ENCODE data around the gene STX11.
"Not testable (repeated sequence)": the region's sequence is repeated elsewhere in the genome, so short reads cannot be mapped to it uniquely, and the experiment has no call there.

The STX11 gene

DNA sequence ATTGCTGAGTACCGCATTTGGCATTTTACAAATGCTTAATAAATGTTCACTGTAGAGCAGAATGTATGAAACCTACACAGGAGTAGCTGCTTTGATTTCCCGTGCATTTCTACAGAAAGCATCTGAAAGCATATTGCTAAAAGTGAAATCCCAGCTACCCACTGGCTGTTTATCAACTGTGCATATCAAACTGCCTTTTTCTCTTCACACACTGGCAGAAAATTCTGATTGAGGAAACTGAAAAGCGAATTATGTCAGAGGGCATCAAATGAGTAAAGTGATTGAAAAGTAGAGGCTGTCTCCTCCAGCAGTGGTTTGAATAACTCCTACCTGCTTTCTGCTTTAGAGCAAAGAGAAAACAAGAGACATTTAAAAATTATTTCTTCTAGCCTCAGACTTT lies 28.0 kb downstream of the STX11 start:
- DNase-seq: no peak

DNA sequence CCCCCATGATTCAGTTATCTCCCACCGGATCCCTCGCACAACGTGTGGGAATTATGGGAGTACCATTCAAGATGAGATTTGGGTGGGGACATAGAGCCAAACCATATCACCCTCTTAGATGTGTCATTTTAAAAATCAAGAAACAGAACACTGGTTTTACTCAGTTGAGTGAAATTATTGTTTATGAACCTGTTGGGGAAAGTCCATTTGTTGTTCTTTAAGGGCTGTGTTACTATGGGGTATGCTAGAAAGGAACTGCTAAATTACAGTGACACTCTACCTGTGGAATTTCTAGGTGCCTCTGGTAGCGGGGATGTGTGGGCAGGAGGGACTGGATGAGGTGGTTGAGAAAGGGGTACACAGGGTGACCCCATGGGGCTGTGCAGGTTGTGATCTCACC lies 28.9 kb downstream of the STX11 start:
- DNase-seq: no peak

DNA sequence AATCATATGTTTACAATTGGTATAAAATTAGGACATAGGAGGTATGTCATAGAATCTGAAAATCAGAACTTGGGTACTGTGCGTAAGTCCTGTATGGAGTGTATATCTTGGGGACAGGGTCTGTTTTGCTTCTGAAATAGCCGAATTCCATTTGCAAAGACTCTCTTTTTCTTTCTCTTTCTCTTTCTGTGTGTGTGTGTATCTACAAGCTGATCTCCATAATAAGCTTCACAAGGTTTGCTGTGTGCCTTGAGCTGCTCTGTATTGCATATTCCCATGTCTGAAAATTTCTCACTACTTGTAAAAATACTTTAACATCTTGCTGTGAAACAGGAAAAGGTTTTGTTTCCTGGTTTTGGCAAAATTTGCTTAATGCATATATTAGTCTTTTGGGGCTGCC lies 29.5 kb downstream of the STX11 start:
- no peak for DNase-seq

DNA sequence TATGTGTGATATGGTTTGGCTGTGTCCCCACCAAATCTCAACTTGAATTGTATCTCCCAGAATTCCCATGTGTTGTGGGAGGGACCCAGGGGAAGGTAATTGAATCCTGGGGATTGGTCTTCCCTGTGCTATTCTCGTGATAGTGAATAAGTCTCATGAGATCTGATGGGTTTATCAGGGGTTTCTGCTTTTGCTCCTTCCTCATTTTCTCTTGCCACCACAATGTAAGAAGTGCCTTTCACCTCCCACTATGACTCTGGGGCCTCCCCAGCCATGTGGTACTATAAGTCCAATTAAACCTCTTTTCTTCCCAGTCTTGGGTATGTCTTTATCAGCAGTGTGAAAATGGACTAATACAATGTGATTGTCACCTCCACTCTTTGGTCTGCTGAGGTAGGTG lies 30.0 kb downstream of the STX11 start:
- not testable (repeated sequence) for DNase-seq

DNA sequence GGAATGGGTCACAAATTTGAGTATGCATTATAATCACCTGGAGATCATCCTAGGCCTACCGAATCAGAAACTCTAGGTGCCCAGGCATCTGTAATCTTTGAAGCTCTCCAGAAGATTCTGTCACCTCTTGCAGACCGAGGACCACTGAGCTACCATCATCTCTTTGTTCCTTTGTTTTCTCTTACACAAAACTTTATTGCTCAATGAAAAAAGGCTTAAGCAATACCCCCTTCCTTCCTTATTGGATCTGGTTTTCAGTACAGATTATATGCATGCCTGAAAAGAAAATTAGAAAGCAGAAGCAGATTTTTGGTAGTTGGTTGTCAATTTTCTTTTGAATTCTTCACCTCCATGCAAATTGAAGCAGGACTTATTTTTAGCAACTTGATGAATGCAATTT lies 31.3 kb downstream of the STX11 start:
- no peak for DNase-seq

DNA sequence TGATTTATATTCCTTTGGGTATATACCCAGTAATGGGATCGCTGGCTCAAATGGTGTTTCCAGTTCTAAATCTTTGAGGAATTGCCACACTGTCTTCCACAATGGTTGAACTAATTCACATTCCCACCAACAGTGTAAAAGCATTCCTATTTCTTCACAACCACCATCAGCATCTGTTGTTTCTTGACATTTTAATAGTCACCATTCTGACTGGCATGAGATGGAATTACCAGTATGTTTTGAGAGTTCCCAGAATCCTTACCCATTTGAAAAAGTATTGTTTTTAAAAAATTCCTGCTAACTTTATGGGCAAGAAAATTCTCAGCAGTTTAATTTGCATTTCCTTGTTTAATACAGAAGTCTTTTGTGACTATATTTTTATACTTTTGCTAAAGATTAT lies 33.9 kb downstream of the STX11 start:
- not testable (repeated sequence) for DNase-seq

DNA sequence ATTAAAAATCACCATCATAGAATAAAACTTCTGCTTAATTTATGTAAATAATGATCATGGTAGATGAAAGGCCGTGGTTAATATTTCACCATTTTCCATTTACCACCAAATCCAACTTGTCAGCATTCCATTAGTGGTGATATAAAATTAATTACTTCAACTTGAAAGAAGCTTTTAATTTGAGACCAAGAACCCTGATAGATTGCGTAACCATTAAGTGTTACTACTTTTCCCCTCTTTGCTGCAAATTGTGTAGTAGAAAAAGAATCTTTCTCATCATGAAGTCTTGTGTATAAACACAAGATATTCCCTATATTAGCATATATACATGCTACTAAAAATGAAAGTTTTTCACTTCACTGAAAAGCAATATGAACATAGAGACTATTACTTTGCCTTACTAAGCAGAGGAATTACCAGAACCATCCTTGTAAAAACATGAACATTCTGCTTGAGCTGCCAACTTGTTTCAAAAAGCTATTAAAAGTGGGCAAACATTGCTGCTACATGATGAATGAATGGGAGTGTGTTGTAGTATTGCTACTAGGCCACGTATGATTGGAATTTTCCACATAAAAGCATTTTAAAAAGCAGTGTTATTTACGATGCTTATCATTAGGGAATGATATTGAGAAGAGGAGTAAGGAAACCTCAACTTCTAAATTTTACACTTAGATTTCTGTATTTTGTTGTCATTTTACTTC lies 35.0 kb downstream of the STX11 start:
- DNase-seq: no peak

DNA sequence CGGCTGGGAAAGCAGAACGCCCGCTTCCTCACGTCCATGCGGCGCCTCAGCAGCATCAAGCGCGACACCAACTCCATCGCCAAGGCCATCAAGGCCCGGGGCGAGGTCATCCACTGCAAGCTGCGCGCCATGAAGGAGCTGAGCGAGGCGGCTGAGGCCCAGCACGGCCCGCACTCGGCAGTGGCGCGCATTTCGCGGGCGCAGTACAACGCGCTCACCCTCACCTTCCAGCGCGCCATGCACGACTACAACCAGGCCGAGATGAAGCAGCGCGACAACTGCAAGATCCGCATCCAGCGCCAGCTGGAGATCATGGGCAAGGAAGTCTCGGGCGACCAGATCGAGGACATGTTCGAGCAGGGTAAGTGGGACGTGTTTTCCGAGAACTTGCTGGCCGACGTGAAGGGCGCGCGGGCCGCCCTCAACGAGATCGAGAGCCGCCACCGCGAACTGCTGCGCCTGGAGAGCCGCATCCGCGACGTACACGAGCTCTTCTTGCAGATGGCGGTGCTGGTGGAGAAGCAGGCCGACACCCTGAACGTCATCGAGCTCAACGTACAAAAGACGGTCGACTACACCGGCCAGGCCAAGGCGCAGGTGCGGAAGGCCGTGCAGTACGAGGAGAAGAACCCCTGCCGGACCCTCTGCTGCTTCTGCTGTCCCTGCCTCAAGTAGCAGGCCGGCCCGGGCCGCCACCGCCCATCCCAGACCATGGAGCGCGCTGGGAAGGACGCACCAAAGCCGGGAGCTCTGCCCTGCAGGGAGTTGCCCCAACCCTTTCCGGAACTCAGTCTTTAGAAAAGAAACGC lies 36.7 kb downstream of the STX11 start:
- DNase-seq: no peak

DNA sequence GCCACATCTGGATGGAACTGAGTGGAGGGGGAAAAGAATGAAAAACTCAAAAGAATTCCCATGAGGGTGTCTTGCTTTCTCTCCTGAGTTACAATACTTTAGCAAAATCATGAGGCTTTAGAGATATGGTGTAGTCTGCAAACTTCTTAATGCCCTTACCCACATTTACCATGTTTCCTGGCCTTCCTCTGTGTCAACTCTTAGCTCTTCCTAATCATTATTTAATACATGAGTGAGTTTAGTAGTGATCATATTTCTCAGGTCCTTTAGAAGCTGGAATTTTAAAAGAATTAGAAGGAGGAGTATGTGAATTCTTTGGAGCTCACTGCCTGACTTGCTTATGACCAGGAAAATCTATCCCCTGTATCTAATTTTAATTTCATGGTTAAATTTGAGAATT lies 39.0 kb downstream of the STX11 start:
- DNase-seq: no peak

DNA sequence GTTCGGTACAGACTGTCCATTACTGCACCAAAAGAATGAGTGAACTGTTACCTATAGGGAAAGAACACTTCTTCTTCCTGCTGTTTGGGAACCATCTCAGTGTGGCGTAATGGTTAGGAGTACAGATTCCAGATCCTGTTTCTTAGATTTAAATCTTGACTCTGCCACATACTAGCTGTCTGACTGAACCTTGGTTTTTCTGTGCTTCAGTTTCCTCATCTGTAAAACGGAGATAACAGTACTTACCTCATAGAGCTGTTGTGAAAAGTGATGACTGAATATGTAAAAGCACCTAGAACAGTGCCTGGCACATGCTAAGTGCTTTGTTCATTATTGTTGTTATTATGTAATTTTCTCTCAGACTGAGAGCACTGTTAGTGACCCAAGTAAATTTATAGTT lies 39.8 kb downstream of the STX11 start:
- DNase-seq: no peak

DNA sequence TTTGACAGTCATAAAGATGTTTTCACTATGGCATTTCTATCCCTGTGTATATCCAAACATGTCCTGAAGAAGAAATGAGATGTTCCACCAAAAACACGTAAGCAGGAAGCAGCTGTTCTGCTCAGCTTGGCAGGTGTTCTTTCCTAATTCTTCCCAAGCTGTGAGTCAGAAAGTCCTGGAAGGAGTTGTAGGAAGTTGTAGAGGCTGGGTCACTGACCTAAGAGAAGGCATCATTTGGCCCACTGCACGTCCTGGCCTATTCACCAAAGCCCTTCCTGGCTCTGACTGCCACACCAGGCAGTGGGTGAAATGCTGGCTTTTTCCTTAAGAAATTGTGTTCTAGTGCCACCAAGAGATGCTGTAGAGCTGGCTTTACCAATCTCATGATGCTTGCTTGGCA lies 40.3 kb downstream of the STX11 start:
- DNase-seq: no peak

DNA sequence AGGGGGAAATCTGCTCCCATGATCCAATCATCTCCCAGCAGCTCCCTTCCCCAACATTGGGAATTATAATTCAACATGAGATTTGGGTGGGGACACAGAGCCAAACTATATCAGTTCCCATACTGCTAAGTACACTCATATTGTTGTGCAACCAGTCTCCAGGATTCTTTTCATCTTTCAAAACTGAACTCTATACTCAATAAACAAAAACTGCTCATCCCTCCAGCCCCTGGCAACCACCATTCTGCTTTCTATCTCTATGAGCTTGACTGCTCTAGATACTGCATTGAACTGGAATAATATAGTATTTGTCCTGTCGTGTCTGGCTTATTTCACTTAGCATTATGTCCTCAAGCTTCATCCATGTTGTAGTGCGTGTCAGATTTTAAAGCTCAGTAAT lies 42.9 kb downstream of the STX11 start:
- no peak for DNase-seq

DNA sequence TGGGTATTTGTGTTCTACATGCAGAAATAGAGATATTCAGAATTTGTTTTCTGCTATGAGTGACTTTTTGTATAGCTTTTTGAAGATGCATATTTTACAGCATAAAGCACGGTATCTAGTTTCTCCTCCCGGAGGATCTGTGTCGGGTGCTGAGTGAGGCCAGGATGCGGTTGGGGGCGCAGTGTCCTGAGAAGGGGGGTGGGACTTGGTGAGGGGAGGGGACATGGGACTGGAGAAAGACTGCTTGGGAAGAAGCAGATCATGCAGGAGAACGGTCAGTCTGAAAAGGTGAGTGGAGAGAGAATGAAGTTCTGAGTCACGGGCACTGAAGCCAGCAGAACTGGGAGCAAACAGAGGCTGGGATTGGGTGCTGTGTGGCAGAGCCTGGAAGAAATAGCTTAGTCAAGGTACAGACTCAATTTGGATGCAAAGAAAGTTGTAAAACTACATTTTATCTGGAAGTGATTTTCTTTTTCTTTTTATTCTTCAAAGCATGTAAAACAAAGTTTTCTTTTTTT lies 44.0 kb downstream of the STX11 start:
- no peak for DNase-seq

DNA sequence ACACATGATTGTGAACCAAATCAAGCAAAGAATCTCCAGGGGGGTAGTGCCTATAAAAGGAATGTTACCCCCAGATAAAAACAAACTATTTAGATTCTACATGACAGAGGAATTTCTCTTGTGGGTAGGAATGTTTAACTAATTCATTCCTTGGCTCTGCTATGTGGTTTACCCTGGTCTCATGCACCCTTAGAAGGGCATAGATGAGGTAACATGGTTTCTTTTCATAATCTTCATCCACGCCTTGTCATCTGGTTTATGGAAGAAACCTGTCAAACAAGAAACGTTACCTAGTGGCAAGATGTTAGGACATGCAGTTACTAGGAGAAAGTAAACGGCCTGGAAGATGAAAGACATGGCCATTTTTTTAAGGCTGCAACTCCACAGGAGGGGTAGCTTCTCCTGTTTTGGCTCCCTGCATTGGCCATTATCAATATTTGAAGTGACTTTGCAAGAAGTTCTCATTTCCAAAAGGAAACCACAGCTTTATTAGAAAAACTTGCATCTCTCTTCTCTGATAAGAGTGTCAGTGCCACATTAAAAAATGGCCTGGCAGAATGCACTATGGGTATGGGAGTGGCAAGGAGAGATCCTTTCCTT lies 45.5 kb downstream of the STX11 start:
- DNase-seq: no peak

DNA sequence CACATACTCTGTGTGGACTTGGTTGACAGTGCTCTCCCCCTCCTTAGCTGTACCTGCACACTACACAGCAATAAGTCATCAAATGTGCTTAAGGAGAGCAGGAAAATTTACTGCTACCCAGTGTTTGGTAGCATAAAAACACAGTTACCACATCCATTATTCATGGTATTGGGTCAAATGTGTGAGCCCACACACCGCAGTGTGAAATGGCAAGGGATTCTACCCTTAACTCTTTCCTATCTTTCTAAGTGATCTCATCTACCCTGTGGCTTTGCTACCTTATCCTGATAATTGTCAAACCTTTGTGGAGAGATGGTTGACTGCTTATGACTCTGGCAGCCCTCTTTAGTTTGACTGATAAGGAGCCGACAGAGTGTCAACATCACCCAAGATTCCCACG lies 47.6 kb downstream of the STX11 start:
- DNase-seq: no peak

DNA sequence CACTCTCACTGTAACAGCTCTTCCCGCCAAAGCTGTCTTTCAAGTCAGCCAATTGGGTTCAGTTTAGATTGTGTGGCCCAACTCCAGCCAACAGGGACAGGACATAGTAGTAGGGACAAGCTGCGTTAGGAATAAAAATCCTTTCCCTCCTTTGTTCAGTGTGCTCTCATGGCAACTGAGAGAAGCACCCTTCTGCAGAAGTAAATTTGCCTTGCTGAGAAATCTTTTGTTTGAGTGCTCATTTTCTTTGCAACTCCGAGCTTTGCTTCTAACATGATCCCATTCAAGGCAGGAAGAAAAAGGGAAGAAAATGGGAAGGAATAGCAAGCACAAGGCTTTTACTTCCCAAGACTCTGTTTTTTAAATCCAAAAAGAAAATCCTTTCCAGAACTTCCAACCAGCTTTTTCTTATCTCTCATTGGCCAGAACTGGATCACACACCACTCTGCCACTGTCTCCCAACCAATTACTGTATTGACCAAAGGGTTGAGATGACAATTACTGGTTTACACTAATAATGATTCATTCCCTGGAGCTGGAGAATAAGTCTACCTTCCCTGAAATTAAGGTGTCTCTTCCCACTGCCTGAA lies 52.7 kb downstream of the STX11 start:
- no peak for DNase-seq

DNA sequence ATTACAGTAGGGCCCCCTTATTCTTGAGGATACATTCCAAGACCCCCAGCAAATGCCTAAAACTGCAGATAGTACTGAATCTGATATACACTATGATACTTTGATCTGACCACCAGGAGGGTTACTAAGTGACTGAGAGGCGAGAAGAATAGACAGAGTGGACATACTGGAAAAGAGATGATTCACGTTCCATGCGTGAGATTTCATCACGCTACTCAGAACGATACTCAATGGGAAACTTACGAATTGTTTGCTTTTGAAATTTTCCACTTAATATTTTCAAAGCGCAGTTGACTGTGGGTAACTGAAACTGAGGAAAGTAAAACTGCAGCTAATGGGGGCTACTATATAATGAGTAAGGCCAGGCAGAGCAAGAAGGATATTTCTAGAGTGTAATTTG lies 60.8 kb downstream of the STX11 start:
- no peak for DNase-seq

DNA sequence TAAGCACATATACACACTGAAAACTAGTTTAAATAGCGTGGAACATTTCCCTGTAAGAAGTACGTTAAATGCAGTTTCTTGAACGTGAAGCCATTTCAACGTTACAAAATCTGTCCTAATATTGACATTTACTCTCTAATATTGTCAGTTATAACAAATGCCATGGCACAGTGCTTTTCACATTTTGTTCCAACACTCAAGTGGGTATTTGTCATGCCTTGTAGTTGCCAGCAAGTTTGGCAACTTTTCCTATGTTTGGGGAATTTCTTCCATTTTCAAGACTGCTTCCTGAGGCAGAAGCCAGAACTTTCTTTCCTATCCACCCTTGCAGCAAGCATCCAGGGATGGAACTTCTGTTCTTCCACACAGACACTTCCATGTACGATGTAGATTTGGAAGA lies 63.0 kb downstream of the STX11 start:
- DNase-seq: no peak

DNA sequence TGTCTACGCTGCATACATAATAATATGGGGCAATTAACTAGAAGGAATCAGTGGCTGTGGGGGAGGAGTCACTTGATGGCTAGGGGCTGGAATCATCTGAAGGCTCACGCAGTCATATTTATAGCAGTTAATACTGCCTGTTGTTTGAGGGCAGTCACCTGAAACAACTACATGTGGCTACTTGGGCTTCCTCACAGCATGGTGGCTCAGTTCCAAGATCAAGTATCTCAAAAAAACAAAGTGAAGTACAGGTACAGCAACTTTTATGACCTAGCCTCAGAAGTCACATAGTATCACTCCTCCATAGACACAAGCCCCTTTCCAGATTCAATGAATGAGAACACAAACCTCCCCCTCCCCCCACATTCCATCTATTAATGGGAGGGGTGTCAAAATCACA lies 63.7 kb downstream of the STX11 start:
- DNase-seq: no peak

DNA sequence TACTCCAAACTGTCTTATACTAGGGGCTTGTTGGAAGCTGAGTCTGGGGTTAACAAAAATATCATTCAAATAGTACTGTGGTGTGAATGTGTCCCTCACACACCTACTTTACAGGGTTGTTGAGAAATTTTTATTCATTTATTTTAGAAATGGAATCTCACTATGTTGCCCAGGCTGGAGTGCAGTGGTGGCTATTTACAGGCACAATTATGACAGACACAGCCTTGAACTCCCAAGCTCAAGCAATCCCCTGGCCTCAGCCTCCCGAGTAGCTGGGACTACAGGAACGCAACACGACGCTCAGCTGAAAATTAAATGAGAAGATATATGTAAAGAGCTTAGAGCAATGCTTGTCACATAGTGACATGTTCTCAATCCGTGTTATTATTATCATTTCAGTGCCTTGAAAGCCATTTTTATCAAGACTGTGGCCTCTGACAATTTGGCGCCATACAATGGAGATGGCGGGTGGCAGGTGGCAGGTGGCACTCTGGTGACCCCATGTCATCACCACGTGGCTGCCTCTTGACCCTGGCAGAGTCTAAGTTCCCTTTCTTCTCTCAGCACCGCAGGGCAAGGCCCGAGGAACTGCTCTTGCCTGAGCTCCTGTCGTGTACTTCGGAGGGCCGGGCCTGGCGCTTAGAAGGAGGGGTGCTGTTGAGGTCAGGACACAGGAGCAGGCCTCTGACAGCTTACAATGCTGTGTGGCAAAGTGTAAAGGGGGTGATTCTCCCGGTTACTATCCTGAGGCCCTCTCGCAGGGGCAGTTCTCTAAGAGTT lies 64.5 kb downstream of the STX11 start:
- no peak for DNase-seq

DNA sequence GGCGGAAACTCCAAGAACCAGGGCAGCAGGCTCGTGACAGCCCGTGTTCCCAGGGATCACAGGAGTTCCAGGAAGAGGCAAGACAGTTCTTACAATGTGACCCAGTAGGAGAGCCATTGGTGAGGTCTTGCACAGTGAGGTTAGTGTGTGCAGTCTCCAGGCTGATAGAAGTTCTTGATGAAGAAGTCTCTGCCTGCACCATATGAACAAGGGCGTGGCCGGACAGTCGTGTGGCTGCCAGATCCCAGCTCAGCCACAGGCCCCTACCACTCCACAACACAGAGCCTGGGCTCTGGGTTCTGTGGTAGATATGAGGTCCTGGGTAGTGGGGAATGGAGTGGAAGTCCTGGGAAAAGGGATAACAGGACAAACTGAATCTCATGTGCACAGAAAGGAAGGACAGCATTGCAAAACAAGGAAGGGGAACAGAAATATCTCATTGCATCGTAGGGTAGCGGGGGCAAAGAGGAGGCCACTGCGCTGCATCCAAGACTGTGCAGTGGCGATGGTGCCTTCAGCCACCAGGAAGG lies 65.2 kb downstream of the STX11 start:
- DNase-seq: no peak

DNA sequence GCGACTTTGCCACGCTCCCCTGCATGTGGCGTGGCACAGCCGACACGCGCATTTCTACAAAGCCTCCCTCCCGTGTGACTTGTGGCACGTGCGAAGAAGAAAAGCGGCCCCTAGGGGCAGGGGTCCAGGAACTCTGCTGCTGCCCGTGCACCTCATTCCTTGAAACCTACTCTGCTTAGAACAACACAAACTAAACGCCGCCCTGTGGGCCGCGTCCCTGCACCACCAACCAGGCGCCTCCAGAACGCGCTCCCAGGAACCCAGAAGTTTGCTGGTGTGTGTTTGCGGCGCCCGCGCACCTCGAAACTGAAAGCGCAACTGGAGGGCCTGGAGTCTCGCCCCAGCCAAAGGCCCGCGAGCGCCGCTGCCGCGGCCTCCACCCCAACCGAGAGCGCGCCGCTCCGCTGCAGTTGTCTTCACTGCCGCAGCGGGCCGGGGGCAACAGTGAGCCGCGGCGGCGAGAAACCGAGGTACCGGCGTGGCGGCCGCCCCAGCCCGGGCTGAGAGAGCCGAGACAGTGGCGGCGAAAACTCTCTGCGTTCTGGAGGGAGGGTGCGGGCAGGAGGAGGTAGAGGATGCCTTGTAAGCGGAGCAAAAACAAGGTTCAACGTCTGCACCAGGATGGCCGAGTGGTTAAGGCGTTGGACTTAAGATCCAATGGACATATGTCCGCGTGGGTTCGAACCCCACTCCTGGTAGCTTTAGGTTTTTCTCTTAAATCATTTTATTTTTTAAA lies 65.8 kb downstream of the STX11 start:
- DNase-seq: peak; percentile 92
